ENCODE measurements around the gene CACNA2D4.
"Not testable (repeated sequence)": the region's sequence is repeated elsewhere in the genome, so short reads cannot be mapped to it uniquely, and the experiment has no call there.

The CACNA2D4 gene

GRCh38 chr12:1832801-1833595 is 85.5 kb downstream of the CACNA2D4 start:
- DNase-seq (ENCODE audit: low read depth in 2 of 2), result no peak

GRCh38 chr12:1830981-1831963 is 87.2 kb downstream of the CACNA2D4 start:
- DNase-seq (ENCODE audit: low read depth in 2 of 2), result no peak

- no peak for DNase-seq (ENCODE audit: low read depth in 2 of 2)
These were observed 88.0 kb downstream of the CACNA2D4 start for GRCh38 chr12:1830401-1830845.

- no peak for DNase-seq (ENCODE audit: low read depth in 2 of 2)
These were observed 89.0 kb downstream of the CACNA2D4 start for GRCh38 chr12:1829306-1829900.

- no peak for DNase-seq (ENCODE audit: low read depth in 2 of 2)
These were observed 89.6 kb downstream of the CACNA2D4 start for GRCh38 chr12:1828856-1829255.

- no peak for DNase-seq (ENCODE audit: low read depth in 2 of 2)
These were observed 90.3 kb downstream of the CACNA2D4 start for GRCh38 chr12:1827826-1828805.

- no peak for DNase-seq (ENCODE audit: low read depth in 2 of 2)
These were observed 91.4 kb downstream of the CACNA2D4 start for GRCh38 chr12:1826867-1827705.

GRCh38 chr12:1826401-1826800 is 92.1 kb downstream of the CACNA2D4 start:
- no peak for DNase-seq (ENCODE audit: low read depth in 2 of 2)

GRCh38 chr12:1825382-1826102 is 92.9 kb downstream of the CACNA2D4 start:
- no peak for DNase-seq (ENCODE audit: low read depth in 2 of 2)

- DNase-seq (ENCODE audit: low read depth in 2 of 2), result no peak
These were observed 95.2 kb downstream of the CACNA2D4 start for GRCh38 chr12:1823237-1823636.

- DNase-seq (ENCODE audit: low read depth in 2 of 2), result no peak
These were observed 95.8 kb downstream of the CACNA2D4 start for GRCh38 chr12:1822699-1823098.

- DNase-seq (ENCODE audit: low read depth in 2 of 2), result no peak
These were observed 96.6 kb downstream of the CACNA2D4 start for GRCh38 chr12:1821805-1822204.

GRCh38 chr12:1820896-1821291 is 97.6 kb downstream of the CACNA2D4 start:
- no peak for DNase-seq (ENCODE audit: low read depth in 2 of 2)

GRCh38 chr12:1820191-1820895 is 98.1 kb downstream of the CACNA2D4 start, which contains the start of gene LRTM2:
TSS of gene LRTM2 (plus strand) at chr12:1820565. CDS start at chr12:1828149, 7,584 bp downstream.
- no peak for DNase-seq (ENCODE audit: low read depth in 2 of 2)

GRCh38 chr12:1819571-1819970 is 98.9 kb downstream of the CACNA2D4 start:
- DNase-seq (ENCODE audit: low read depth in 2 of 2), result no peak

GRCh38 chr12:1819050-1819449 is 99.4 kb downstream of the CACNA2D4 start:
- no peak for DNase-seq (ENCODE audit: low read depth in 2 of 2)

- DNase-seq (ENCODE audit: low read depth in 2 of 2), result not testable (repeated sequence)
These were observed 100.5 kb downstream of the CACNA2D4 start for GRCh38 chr12:1817928-1818327.

GRCh38 chr12:1816730-1817348 is 101.6 kb downstream of the CACNA2D4 start:
- DNase-seq (ENCODE audit: low read depth in 2 of 2), result no peak

Measured in stimulated activated CD8-positive, alpha-beta memory T cell treated with anti-CD3 and anti-CD28 coated beads, Interleukin-7, amount 100 ng/mL, for 4 hours (primary cell).